ENCODE results near the gene ZNF609.

- TF ChIP-seq POLR2A (IDR thresholded peaks at IDR 0.05) (no peak), CTCF (IDR thresholded peaks at IDR 0.05) (no peak)
These were observed 163.1 kb downstream of the ZNF609 start for GRCh38 chr15:64623347-64623996.
